GM18505 (cell line): ENCODE results near the gene GALNT2.

ENCODE experiments used
- ATAC-seq: cut with Tn5 transposase; IDR thresholded peaks from one replicate; pipeline ENCODE4 v1.9.1; 2021; ENCODE audit not compliant: unreplicated experiment
- POLR2A ChIP-seq: IDR thresholded peaks from 4 replicates; pipeline ENCODE4 v1.6.1; 2011; ENCODE audit warnings: borderline replicate concordance; ENCODE audit not compliant: insufficient read depth, insufficient read length; ENCODE audit errors: extremely low read depth

The GALNT2 gene

DNA sequence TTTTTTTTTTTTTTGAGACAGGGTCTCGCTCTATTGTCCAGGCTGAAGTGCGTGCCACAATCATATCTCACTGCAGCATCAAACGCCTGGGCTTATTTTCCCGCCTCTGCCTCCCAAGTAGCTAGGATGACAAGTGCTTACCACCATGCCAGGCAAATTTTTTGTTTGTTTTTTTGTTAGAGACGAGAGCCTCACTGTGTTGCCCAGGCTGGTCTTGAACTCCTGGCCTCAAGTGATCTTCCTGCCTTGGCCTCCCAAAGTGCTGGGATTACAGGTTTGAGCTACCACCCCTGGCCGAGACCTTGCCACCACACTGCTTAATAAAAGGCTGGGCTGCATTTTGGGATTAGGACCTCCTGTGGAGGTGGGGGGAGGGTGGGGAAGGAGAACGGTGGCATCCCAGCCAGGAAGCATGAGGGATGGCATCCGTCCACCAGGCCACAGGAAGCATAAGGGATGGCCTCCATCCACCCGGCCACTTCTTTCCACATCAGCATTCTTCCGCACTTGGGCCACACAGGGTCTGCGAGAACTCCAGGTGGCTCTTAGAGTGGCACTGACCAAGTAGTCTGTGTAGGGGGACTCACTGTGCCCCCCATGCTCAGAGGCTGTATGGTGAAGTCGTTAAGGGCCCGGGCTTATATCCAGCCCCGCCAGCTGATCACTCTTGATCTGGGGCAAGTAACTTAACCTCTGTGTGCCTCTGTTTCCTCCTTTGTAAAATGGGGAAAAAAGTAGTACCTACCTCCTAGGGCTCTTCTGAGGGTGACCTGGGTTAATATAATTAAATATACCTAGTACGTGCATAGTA, 75.0 kb downstream of the GALNT2 start:
- TF ChIP-seq POLR2A = no peak
- ATAC-seq = no peak

DNA sequence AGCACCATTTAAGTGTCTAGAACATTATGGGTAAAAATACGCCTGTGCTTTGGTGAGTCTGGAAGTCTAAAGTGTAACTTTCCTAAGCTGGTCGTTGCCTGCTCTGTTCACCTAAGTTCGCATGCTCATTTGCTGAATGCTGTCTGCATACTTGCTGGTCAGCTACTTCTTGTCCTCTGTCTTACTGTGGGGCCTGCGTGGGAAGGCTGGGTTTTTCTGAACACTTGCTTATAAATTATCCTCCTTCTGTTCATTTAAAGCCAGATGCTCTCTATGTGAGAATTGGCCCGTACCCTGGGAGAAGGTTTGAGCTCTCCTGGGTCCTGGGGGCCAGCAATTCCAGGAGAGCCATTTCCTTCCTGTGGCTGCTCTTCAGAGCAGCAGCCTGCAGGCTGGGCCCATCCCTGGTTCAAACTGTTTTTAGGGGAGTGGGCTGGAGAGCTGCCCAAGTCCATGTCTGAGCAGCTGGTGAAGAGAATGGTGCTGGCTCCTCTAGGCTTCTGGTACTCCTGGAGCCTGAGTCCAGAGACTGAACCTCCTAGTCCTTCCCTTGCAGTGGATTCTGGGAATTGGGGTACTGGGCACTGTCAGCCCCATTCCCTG, 75.7 kb downstream of the GALNT2 start:
- TF ChIP-seq POLR2A = no peak
- no peak for ATAC-seq

DNA sequence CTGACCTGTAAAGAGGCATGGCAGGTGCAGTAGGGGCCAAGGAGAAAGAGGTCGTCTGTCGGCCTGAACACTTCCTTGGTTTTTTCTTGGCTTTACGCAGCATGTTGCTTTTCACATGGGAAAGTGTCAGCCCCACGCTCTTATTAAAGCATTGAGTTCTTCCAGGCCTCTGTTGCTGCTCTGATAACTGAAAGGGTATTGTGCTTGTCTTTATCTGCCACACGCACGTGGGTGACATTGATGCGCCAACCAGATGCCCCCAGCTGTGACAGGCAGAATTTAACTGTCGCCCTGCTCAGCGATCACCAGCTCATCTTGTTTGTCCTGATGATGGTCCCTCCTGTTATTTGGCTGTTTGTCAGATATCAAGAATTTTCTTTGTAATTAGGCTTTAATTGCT, 76.5 kb downstream of the GALNT2 start:
- no peak for ATAC-seq

DNA sequence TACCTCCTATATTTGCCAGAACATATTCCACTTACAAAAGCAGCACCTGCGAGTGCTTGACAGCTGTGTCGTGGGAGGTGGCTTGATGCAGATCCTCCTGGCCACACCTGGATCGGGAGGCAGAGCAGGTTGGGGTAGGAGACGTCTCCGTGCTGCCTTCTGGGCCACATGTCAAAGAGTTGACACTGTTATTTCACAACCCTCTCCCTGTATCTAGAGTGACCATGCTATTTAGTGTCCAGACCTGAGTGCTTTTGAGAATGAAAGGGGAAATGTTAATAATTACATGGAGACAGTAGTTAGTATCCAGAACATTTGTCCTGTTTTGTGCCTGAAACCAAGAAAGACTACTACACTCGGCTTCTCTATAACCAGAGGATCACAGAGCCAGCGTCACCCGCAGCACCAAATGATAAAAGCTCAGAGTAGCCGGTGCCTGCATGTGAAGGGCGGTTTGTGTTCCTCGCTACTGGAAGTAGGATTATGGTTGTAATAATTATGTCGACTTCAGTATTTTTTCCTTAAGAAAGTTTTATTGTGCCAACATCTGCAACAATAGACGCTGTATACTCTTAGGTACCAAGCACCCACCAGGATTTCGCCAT, 77.1 kb downstream of the GALNT2 start:
- ATAC-seq = no peak
- TF ChIP-seq POLR2A = no peak

More for the DNA sequence above, 76.5 kb downstream of the GALNT2 start:
- no peak for TF ChIP-seq POLR2A

DNA sequence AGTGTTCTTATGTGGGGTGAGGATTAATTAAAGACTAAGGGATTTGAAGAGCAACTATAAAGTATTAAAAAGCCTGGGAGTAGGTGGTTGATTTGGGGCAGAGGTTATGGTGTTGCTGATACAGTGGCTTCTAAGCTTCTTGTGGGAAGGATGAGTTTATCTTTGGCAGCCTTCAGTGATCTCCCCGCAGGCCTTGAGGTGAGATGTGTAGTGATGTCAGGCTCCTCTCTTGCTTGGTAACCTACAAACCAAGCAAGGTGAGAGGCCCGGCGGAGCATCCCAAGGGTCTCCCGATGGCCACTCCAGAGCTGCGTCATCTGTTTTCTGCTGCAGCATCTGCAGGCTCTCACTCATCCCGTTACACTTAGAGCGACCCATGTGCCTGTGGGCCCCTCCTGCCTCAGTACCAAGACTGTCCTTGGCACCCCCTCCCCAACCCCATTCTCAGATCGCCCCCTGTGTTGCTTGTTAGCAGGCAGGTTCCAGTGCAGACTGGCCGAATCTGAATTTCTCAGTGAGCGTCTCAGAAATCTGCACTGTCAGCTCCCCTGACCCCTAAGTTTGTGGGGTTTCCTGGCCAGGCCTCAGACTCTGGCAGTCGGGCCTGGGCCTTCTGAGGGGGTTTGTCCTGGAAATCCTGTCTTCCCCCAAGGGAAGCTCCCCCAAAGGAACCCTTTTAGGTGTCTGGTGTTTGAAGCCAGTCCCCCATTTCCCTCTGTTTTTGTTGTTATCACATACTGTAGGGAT, 77.9 kb downstream of the GALNT2 start:
- no peak for ATAC-seq
- TF ChIP-seq POLR2A = no peak

DNA sequence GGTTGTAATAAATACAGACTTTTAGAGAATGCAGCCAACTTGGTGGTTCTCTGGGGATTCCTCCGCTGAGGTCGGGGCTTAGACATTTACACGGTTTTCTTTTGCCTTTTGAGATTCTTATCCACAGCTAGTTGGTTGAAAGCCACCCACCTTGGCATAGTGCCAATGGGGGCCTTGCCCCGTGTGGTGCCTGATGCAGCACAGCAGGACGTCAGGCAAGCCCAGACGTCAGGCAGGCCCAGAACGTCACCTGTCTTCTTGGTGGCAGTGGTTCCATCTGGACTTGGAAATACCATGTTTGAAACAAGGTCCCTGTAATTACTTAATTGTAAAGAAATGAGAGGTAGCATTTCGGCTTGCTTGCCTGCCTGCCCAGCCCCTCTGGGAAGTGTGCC, 78.5 kb downstream of the GALNT2 start:
- no peak for ATAC-seq
- TF ChIP-seq POLR2A = no peak

DNA sequence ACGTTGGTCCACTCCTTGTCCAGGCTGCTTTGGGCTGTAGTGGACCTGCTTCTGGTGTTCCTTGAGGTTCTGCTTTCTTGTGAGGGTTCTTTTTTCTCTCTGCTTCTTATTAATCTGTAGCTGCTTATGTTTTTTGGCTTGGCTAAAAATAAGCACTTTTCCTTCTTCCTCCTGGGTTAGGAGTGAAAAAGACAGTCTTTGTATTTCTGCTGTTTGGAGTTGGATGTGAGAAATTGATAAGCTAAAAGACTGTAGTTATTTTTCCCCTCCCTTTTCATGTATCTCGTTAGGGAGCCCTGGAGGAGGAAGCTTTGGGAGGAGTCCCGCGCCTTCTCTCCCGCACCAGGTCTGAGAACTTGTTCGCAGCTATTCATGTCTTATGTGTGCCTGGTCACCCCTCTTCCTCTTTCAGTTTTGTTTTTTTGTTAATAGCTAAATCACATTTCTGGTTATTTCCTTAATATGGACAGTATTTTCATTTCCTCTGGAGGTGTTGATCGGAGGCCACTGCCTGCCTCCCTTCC, 79.0 kb downstream of the GALNT2 start:
- no peak for ATAC-seq
- TF ChIP-seq POLR2A = no peak

DNA sequence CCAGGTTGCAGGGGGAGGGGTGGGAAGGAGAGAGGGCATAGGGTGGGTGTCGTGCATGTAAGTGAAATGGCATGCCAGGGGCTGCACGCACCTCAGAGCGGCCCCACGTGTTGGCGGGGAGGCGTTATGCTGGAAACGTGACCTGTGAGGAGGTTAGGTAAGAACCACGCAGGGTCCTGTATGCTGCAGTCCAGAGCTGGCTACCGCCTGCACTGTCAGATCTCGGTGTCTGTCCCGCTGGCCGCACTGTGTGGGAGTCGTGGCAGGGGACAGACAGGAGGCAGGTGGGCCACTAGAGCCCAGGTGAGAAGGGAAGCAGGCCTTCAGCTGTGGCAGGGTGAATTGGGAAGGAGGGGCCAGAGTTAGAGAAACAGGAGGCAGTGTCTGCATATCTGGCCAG, 79.7 kb downstream of the GALNT2 start:
- no peak for ATAC-seq
- no peak for TF ChIP-seq POLR2A

DNA sequence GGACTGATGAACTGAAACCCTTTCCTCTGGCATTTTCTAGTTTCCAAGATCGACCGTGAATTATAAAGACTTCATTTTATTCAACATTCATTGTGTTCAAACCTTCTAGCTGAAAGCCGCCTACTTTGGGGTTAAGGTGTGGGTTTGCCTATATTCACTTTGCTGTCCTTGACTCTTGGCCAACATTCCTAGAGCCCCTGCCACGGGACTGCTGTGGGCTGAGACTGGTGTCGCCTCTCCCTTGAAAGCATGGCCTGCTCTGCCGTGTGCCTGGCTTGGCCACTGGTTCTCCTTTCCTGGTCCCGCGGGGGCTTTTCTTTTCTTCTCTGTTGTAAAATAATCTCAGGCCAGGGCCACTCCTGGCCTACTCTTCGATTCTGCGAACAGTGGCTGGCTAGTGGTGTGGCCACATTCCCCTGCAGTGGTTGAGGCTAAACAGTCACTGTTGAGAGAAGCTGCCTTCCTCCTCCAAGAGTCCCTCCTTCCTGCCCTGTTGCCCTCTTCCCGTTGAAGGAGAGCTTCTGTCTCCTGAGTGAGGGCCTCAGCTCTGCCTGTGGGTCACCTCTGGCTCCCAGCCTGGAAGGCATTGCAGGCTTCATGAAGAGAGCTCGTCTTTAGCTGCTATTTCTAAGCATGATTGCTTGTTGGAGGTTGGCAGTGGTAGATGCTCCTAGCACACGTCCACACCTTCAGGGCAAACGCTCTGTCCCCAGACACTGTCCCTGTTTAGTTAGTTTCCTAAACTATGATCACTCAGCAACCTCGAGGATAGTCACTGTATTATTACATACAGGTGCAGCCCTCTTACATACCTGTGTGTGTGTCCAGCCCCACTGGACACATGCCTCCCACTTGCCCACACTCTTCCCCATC, 80.5 kb downstream of the GALNT2 start:
- ATAC-seq = no peak
- TF ChIP-seq POLR2A = no peak

DNA sequence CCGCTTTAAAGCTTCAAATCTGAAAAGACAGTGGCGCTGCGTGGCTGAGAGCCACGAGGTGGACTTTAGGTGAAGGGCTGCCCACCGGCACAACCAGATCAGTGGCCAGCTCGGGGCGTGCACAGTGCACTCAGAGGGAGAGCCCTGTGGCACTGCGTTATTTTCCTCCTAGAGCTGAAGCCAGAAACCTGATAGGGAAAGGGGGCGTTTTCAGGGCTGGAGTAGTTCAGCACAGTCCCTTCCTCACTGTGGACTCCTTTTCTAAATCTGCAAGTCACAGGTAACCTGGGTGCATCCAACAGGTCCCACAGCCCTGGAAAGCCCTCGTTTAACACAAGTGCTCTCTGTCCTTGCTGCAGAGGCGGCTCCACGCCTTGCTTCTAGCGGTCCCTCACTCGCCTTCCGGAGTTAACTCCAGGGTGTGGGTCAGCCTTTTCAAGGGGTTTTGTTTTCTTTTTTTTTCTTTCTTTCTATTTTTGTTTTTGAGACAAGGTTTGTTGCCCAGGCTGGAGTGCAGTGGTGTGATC, 81.2 kb downstream of the GALNT2 start:
- no peak for TF ChIP-seq POLR2A
- no peak for ATAC-seq

DNA sequence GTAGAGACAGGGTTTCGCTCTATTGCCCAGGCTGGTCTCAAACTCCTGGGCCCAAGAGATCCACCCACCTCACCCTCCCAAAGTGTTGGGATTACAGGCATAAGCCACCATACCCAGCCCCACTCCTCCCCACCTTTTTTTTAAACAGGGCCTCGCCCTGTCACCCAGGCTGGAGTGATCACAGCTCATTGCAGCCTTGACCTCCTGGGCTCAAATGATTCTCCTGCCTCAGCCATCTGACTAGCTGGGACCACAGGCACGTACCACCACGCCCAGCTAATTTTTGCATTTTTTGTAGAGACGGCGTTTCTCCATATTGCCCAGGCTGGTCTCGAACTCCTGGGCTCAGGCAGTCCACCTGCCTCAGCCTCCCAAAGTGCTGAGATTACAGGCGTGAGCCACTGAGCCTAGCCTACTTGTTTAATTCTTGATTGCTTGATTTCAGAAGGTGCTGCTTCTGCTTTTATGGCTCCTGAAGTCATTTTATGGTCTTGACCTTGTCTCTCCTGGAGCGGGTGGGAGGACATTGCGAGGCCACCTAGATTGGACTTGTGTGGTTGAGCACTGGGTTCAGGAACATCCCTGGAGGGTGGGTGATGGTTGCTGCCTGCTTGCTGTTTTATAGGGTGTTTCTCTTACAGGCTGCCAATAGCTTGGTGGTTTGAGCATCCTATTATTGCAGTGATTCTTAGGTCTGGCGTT, 81.9 kb downstream of the GALNT2 start:
- TF ChIP-seq POLR2A = no peak
- ATAC-seq = no peak

DNA sequence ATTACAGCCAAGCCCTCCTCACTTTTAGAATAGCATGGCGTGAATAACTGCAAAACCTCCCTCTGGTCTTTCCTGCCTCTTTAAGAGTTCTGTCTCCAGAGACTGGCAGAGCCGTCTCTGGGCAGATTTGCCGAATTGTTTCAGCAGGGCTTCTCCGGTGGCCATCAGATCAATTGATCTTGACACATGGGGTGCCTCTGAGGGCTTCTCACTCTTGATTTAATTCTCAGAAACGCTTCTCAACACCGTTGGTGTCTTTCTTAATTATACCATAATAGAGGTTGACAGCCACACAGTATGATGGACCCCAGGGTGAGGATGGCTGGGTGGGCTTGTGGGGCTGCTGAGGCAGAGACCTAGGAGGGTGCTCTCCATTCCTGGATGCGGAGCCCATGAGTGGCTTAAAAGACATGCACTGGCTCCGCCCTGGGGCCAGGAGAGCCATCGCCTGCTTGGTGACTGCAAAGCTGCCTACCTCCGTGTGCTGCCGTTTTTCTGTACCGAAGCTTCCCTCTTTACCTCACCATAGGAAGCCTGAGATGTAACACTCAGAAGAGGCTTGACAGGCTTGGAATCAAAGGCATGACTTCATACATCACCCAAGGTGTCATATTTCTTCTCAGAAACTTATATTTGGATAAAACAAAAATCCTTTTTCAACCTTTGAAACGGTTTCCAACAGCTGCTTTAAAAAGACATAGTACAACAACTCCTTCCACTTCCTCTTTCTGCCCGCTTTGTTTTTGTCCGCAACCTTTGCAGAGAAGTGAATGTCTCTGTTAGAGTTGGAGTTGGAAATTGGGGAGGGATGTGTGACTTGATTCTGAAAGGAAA, 82.9 kb downstream of the GALNT2 start:
- ATAC-seq = peak; percentile 54
- TF ChIP-seq POLR2A = peak; percentile 39
